Measurements from ENCODE around the gene EI24. TPM values are rescaled to one million over a fixed set of nuclear protein-coding genes. Genes with fewer than 3 reads are reported as not detected.

EI24 gene
- total and polyA plus RNA-seq, 9 of the 15 experiments (the other 6 are each of a cell fraction or from before 2014, with no cell fraction given): 50.4 to 260 (median 168) TPM

GRCh38 chr11:125532668-125533067, 36.6 kb upstream of the EI24 start (continued):
- TF ChIP-seq HDAC8 (tag; IDR thresholded peaks at IDR 0.05) (no peak), TCF7L2 (IDR thresholded peaks at IDR 0.05; ENCODE audit: low read depth, low read length) (no peak), BRD9 (IDR thresholded peaks at IDR 0.05; ENCODE audit: low read depth, partially characterized antibody) (peak; percentile 43), RBM14 (IDR thresholded peaks at IDR 0.05; ENCODE audit: borderline replicate concordance, insufficient read depth, low read depth, low read length) (no peak), ETS2 (tag; IDR thresholded peaks at IDR 0.05; ENCODE audit: borderline replicate concordance, poor library complexity, severe bottlenecking) (no peak), ZKSCAN1 (IDR thresholded peaks at IDR 0.05; ENCODE audit: low read depth, low read length) (0 out of 2 replicates have a peak, but pooled peaks have one; percentile 12), SMAD4 (CRISPR knock-in tag; conservative IDR thresholded peaks at IDR 0.05) (peak; percentile 40; the same call in 1 of the 2 replicates), MECOM (CRISPR knock-in tag; IDR thresholded peaks at IDR 0.05) (no peak), CHD4 (IDR thresholded peaks at IDR 0.05; ENCODE audit: insufficient read depth, insufficient replicate concordance, low read depth, low read length, poor library complexity, severe bottlenecking) (no peak), ILF3 (IDR thresholded peaks at IDR 0.05; ENCODE audit: borderline replicate concordance) (no peak; the same call in 1 of the 2 replicates), PHF8 (IDR thresholded peaks at IDR 0.05; ENCODE audit: borderline replicate concordance, low read length) (no peak), SP1 (CRISPR knock-in tag; IDR thresholded peaks at IDR 0.05) (no peak), ZNF717 (CRISPR knock-in tag; IDR thresholded peaks at IDR 0.05) (no peak), POLR2AphosphoS5 (IDR thresholded peaks at IDR 0.05; ENCODE audit: control insufficient read depth, insufficient read depth, low read depth, low read length) (peak; percentile 95), NFYB (IDR thresholded peaks at IDR 0.05; ENCODE audit: extremely low read depth, insufficient read length) (no peak), RAD21 (CRISPR knock-in tag; conservative IDR thresholded peaks at IDR 0.05 in 1 of 2, IDR thresholded peaks at IDR 0.05 in 1 of 2) (no peak; a peak in 1 of 4 replicates), SIRT6 (IDR thresholded peaks at IDR 0.05; ENCODE audit: low read depth, low read length) (no peak), E2F3 (CRISPR knock-in tag; IDR thresholded peaks at IDR 0.05) (no peak), SFPQ (IDR thresholded peaks at IDR 0.05; ENCODE audit: low read depth, low read length) (no peak)
- TF ChIP-seq, protein P1, sequence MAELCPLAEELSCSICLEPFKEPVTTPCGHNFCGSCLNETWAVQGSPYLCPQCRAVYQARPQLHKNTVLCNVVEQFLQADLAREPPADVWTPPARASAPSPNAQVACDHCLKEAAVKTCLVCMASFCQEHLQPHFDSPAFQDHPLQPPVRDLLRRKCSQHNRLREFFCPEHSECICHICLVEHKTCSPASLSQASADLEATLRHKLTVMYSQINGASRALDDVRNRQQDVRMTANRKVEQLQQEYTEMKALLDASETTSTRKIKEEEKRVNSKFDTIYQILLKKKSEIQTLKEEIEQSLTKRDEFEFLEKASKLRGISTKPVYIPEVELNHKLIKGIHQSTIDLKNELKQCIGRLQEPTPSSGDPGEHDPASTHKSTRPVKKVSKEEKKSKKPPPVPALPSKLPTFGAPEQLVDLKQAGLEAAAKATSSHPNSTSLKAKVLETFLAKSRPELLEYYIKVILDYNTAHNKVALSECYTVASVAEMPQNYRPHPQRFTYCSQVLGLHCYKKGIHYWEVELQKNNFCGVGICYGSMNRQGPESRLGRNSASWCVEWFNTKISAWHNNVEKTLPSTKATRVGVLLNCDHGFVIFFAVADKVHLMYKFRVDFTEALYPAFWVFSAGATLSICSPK (IDR thresholded peaks at IDR 0.05; ENCODE audit: borderline replicate concordance): no peak
- TF ChIP-seq, protein P2, sequence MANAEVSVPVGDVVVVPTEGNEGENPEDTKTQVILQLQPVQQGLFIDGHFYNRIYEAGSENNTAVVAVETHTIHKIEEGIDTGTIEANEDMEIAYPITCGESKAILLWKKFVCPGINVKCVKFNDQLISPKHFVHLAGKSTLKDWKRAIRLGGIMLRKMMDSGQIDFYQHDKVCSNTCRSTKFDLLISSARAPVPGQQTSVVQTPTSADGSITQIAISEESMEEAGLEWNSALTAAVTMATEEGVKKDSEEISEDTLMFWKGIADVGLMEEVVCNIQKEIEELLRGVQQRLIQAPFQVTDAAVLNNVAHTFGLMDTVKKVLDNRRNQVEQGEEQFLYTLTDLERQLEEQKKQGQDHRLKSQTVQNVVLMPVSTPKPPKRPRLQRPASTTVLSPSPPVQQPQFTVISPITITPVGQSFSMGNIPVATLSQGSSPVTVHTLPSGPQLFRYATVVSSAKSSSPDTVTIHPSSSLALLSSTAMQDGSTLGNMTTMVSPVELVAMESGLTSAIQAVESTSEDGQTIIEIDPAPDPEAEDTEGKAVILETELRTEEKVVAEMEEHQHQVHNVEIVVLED (CRISPR knock-in tag; IDR thresholded peaks at IDR 0.05): no peak
